GM18508 (cell line): Measurements from ENCODE around the gene LRFN2.

ENCODE experiments used
- ATAC-seq: cut with Tn5 transposase; IDR thresholded peaks from one replicate; pipeline ENCODE4 v1.9.1; 2021; ENCODE audit warnings: moderate number of reproducible peaks; ENCODE audit not compliant: insufficient read depth, unreplicated experiment

LRFN2 gene

DNA sequence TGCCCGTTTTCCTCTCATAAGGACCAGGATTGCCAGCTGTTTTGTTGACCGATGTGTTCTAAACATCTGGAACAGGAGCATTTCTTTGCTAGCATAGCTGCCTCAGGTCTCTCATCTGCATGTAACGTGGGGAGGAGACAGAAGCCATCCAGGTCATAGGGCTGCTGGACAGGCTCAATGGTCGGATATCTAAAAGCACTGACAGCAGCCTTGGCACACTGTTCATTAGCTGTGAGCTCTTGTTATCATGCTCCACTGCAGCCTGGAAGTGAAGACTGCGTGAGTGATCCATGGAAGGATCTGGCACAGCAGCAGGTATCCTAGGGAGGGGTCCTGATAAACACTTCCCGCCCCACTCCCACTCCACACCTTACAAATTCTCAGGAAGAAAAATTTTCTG is 175.3 kb downstream of the LRFN2 start:
- no peak for ATAC-seq

DNA sequence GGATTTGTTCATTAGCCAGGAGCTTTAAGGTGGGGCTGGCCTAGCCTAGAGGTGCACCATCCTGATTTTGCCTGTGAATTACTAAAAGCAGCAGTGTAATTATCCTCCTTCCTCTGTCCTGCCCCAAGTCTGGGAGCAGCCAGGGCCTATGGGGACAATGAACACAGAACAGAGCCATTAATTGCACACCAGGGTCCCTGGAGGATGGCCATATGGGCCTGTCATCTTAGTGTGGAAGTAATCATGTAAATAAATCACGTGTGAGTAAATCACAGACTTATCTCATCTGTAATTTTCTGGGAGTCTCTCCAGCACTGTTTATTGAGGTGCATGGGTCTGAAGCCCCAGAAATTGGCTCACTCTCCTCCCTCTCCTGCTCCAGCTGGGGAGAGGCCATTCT is 176.3 kb downstream of the LRFN2 start:
- no peak for ATAC-seq

DNA sequence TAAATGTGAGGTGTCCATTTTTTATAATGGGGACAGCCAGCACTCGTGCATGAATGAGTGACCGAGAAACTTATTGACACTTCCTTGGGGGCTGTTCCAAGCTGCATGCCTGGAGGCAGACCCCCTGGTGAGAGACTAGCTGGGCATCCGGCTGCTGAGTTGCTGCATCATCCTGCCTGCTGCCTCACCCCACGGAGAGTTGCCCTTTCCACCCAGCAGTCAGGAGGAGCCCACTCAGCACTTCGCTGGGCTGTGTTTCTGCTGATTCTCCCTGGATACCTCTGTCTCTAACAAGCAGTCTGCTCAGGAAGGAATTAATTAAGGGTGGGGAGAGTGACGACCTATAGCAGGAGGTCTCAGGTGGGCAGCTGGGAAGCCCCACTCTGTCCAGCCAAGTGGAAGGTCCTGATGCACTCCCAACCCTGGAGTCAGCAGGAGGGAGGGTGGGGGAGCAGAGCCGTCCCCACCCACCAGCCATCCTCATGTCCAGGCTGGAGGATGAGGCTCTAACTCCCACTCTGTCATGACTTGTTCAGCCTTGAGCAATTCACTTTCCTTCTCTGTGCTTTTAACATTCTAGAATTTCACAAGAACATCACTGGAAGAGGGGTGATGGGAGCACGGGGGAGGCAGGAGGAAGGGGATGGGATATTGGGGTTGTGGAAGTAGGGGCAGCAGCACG is 177.3 kb downstream of the LRFN2 start:
- ATAC-seq, result no peak

DNA sequence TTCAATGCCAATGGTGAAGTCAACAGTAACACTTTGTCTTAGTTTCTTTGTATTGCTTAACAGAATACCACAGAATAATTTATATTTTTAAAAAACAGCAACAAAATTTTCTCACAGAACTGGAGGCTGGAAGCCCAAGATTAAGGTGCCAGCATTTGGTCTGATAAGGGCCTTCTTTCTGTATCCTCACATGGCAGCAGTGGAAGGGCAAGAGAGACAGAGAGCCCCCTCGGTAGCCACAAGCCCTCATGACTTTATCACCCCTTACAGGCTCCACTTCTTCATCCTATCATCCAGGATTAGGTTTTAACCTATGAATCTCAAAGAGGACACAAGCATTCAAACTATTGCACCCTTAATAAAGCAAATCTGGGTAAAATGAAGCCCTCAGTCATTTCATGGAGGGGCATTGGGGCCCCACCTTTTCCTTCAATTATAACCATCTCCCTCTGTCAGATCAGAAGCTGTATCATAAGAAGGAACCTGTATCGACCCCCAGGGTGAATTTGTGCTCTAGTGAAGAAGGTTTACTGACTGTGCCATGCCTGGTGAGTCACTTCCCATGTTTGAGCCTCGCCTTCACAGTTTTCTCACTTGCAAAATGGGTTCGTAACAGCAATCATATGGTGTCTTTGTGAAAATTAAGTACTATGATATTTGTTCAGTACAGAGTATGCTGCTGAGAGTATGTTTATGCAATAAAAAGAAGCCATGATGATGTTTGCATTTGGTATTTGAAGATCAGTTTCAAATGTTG is 178.2 kb downstream of the LRFN2 start:
- no peak for ATAC-seq

DNA sequence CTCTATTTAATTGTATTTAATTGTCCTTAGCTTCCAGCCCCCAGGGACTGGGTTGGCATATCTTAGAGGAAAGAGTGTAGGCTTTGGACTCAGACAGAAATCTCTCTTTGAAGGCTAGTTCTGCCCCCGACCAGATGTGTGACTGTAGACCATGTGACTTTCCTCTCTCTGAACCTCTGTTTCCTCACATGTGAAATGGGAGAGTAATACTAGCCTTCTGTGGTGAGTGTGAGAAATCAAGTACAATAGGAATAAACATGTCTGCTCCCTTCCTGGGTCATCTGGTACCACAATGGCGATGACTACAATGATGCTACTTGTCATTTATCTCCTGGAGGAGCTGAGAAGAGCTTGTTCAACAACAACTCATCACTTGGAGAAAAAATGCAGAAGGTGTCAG is 179.9 kb downstream of the LRFN2 start:
- ATAC-seq, result no peak

GRCh38 chr6:40406175-40406574 is 181.0 kb downstream of the LRFN2 start:
- no peak for ATAC-seq

DNA sequence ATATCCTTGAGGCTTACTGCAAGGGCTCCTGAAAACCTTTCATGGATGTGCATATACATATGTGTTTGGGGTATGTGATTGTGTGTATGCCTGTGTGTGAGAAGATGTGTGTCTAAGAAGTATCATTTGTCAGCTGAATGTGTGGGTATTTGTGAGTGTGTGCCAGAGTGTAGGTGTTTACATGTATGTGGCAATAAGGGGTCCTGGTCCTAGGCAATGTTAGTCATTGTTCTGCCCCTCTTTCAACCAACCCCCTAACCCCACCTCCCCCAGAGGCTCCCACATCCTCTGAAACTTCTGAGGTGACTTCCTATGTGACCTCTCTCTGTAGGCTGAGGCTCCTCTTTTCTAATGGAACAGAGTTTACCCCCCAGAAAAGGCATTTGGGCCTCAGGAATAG is 186.4 kb downstream of the LRFN2 start:
- no peak for ATAC-seq

DNA sequence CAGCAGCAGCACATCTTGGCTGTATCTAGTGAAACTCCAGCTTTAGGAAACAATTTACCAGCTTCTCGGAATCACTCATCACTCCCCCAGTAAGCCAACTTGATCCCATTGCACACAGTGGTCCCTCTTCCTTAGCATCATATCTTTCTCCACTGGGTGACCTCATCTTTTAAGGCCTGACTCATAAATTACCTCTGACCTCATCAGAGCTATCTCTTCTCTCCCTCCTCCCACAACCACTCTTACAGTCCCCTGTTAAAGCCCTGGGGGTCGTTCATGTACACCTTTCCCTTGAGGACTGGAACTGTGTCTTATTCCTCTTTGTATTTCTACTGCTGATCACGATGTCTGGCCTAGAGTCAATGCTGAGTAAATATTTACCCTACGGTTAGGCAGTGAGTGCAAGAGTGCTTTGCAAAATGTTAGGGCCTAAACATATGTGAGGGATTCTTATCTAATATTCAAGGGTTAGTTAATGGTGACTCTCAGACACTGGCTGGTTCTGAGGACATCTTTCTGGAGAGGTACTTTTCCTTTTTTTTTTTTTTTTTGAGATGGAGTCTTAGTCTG is 187.2 kb downstream of the LRFN2 start:
- no peak for ATAC-seq

GRCh38 chr6:40398810-40399477 is 188.2 kb downstream of the LRFN2 start:
- ATAC-seq, result no peak

DNA sequence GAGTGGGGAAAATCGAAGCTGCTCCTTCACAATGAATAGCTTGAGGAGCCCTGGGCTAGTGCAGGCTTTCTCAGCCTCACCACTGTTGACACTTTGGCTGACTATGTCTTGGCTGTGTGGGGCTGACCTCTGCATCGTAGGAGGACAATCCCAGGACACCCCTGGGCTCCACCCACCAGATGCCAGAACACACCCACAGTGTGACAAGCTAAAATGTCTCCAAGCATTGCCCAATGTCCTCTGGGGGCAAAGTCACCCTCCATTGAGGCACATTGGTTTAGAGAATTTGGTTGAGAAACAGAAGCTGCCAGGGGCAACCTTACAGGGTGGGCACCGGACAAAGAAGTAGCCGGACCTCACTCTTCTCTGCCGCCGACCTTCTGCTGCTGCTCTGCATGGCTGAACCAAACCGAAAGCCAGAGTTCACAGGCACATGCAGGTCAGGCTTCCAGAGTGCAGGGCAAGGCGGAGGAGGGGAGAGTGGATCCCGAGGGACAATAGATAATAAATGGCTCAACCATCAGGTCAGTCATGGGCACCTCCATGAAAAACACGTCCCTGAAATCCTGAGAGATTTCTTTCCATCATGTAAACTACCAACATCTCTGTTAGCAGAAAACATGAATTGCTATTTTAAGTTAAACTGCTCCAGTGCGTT is 189.0 kb downstream of the LRFN2 start:
- no peak for ATAC-seq

DNA sequence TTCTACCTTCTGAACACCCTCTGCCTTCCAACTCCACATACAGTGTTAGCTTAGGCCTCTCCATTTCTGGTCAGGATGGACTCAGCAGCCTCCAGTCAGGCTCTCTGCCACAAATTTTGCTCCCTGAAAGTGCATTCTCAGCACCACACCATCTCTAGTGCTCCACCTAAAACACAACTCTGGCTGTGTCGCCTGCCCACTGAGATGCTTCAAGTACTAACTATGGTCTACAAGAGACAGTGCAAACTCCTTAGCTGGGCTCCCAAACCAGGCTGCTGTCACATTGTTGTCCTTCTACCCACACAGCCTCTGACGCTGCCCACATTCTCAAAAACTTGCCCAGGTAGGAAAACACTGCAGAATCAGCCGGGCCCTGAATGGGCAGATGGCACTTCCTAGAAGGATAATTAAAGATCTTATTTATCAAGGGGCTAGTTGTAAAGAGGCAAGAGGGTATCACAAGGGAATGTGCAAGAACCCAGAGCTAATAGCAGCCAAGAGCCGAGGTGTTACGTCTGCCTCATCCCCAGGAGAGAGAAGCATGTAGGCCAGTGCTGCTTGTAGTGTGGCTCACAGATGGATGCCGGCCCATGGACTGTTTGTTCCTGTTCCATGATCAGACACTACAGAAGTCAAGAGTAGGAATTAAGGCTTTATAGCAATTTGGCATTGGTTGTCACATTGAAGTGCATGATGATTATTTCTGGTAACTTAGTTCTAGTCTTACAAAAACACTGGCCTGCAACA is 189.7 kb downstream of the LRFN2 start:
- no peak for ATAC-seq

GRCh38 chr6:40395698-40396076 is 191.5 kb downstream of the LRFN2 start:
- ATAC-seq, result no peak

DNA sequence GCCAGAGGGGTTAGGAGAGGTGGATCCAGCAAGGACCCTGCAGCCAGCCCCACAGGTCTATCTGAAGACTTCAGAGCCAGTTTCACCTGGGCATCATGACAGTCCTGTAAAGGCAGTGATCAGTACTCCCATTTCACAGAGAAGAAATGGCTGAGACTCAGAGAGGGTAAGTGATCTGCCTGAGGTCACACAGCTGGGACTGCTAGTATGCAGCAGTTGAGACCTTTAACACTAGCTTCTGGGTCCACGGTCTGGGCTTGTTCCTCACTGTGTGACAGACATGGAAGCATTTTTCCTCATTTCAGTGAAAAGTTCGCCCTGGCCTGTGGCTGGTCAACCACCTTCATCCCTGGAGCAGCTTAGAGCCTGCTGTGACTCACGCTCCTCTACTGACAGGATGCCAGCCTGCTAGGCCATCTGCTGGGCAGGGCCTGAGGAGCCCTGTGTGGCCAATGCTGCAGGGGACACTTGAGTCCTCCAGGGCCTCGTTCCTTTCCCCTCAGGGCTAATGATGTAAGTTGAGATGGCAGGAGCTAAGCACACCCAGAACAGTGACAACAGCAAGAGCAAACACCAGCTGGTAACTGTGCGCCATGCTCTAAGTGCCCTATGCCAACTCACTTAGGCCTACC is 192.0 kb downstream of the LRFN2 start:
- ATAC-seq, result no peak

- ATAC-seq, result no peak
Observed at GRCh38 chr6:40394381-40394780, 192.8 kb downstream of the LRFN2 start.

- ATAC-seq, result no peak
Observed at GRCh38 chr6:40393641-40394040, 193.5 kb downstream of the LRFN2 start.

DNA sequence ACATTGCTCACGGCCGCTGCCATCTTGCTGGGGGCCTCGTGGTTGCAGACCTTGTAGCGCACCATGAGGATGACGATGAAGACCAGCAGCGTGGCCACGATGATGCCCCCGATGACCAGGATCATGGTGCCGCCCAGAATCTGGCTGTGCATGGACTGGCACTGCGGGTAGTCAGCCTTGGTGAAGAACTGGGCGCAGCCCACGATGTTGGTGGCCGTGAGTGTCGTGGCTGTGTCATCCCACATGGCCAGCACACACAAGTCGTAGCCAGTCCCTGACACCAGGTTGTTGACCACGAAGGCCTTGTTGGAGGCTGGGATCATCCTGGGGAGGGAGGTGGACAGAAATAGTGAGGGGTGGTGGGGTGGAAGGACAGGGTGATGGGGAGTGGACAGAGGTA is 194.6 kb downstream of the LRFN2 start:
- no peak for ATAC-seq

- no peak for ATAC-seq
Observed at GRCh38 chr6:40391851-40392517, 195.2 kb downstream of the LRFN2 start.

DNA sequence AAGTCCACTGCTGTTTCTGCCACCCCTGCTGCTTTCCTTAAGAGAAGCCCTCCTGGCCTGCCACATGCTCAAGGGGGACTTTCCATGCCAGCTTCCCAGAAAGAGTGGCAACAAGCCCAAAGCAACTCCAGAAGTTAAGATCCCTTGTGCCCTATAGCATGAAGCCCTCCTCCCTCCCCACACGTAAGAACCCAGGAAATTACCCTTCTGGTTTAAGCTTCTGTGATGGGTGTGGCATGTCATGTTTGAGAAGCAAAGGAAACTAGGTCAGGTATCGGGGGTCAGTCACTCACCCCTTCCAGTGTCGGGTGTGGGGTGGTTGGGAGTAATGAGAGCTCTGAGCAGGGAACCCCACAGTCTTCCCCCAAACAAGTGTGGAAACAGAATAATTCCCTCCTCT is 196.1 kb downstream of the LRFN2 start:
- ATAC-seq, result no peak

DNA sequence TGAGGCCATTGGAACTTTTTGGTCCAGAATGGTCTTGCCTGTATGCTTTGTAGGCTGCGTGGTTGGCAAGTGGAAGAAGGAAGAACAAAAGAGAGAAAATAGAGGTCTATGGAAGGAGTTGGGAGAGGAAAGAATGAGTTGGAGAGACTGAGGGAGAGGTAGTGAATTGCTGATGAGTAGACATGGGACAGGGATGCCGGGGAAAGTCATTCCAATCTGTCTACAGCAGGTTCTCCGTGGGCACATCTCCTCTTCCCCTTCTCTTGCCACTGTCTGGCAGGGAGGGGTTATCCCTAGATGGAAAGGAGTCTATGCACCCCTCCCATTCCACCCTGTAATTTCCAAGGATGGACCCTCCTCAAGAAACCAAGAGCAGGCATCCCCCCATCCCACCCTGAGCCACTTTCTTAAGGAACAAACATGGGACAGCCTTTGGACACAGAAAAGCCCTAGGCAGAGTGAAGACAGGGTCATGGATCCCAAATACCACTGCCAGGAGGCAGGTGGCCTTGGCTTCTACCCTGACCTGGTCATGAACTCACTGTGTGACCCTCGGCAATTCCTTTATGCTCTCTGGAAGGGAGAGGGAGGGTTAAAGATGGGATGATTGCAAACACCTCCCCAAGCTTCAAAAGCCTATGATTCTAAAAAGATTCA is 196.9 kb downstream of the LRFN2 start:
- ATAC-seq, result no peak
